HG03571 (cell line): ENCODE measurements around the gene SYT9.

Source experiments
- ATAC-seq: cut with Tn5 transposase; IDR thresholded peaks from one replicate; pipeline ENCODE4 v1.9.1; 2021; ENCODE audit not compliant: unreplicated experiment

Gene SYT9

DNA sequence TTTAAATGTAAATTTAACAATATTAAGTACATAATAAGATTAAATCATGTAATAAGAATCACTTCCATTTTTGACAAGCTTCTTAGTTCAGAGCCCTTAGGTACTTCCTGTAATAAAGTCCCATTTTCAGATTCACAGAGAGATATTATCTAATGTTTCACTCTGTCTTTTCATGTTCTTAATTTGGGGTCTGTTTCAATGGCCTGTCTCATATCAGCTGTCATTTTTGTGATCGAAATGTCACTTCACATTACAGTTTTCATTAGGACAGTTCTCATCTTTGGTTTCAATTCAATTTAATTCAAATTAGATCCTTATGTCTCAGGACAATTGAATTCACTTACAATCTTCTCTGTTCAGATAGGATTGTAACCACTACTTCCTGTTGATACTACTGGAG lies 211.0 kb downstream of the SYT9 start:
- ATAC-seq = no peak

DNA sequence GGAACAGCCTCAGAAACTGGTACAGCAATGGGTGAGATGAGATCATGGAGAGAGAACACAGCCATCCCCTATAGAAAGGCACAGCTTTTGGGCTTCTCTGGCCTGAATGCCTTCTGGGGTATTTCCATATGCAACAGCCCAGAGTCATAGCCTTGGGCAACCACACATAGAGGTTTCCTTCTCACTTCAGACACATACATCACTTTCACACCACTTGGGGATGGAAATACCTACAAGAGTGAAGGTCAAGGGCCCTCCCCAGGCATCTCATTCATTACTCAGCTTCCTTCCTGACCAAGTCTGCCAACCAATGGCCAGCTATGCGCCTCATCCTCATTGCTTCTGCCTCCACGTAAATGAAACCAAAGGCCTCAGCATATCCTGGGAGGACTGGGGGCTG lies 215.9 kb downstream of the SYT9 start:
- no peak for ATAC-seq

- ATAC-seq = no peak
These were observed 217.7 kb downstream of the SYT9 start for GRCh38 chr11:7469351-7469865.

DNA sequence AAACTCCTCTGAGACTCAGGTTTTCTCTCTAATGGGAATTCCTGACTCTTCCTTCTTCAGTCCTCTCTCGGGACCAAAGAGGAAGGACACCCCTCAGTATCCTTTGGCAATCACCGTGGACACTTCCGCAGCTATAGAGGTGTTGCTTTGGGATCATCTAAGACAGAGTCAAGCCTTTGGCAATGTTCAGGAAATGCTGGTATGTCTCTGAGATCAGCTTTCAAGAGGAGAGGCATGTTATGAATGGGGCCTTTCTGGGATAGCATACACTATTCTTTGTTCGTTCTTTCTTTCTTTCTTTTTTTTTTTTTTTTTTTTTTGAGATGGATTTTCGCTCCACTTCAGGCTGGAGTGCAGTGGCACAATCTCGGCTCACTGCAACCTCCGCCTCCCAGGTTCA lies 219.4 kb downstream of the SYT9 start:
- ATAC-seq = no peak

GRCh38 chr11:7473717-7474116 lies 222.0 kb downstream of the SYT9 start:
- peak; percentile 85 for ATAC-seq

- ATAC-seq = no peak
These were observed 228.4 kb downstream of the SYT9 start for GRCh38 chr11:7480113-7480512.

DNA sequence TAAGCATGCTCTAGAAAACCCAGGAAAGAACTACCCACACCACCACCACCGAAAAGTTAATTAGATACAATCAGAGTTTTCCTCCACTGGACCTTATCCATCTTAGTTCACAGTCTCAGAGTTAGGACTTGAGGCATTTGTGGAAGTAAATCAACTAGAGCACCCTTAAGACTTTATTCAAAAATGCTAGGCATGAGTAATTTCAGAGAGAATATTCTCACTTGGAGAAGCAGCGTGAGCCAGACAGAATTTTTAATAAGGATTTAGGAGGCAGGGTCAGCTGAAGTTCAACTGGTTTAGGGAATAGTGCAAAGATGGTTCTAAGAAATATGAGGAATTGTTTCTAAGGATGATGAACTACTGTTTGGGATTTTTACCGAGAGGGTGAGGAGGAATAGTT lies 232.4 kb downstream of the SYT9 start:
- no peak for ATAC-seq

DNA sequence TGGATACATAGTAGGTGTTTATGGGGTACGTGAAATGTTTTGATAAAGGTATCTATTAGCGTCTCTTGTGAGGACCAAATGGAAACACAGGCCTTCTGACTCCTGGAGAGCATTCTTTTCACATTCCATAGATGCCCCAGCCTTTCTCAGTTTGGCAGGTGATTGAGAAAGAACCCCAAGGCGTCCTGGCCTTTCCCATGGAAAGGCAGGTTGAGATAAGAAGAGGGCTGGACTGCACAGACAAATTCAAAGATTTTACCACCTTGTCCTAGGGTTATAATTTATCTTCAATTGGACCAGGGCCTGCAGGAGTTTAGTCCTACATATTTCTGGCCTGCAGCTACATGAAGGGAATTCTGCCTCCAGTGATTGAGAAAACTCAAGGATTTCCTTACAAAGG lies 232.9 kb downstream of the SYT9 start:
- no peak for ATAC-seq

- no peak for ATAC-seq
These were observed 233.7 kb downstream of the SYT9 start, which contains the start of gene OLFML1 for GRCh38 chr11:7485186-7486097. OLFML1 (plus strand) TSS chr11:7485506; CDS start chr11:7485876, 370 bp downstream.

DNA sequence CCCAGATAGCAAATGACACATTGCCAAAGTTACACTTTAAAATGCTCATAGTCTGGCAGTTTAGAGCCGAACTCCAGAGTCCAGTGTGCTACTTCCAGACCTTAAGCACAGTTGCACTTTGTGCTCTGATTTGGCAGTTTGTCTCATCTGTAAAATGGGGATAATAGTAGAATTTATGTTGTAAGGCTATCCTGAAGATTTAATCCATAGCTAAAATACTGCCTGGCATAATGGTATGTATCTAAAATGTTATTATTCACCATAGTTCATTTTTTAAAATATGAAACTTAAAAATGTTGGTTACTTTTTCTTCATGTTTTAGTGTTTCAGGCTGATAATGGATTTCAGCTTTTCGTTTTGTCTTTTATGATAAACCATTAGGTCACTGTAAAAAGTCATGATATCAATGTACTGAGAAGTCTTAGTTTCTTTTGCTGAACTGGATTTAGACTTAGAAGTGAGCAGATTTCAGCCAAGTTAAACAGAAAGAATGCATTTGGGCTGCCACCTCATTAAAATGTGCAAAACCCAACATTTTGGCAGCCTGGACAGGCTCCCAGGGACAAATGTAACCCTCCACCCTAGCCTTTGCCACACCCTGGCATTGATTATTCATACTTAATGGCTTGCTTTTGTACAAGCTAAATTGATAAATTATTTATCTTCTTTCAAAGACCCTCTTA lies 234.5 kb downstream of the SYT9 start:
- no peak for ATAC-seq

DNA sequence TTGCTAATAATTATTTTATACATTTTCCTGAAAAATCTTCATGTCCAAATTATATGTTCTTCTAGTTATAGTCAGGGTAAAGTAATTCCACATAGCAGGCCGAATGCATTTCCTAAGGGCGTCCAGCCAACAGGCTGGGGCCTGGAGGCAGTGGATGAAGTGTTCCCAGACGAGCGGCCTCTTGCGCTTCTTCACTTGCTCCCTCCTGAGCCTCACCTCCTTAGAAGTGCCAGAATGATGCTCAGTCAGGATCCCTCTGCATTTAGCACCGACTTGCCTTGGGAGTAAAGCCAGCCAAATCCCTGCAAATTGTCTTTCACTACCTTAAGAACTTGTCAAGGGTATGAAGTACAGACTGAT lies 235.1 kb downstream of the SYT9 start:
- no peak for ATAC-seq

- ATAC-seq = no peak
These were observed 235.7 kb downstream of the SYT9 start for GRCh38 chr11:7487360-7487759.

- no peak for ATAC-seq
These were observed 237.0 kb downstream of the SYT9 start for GRCh38 chr11:7488681-7489080.

DNA sequence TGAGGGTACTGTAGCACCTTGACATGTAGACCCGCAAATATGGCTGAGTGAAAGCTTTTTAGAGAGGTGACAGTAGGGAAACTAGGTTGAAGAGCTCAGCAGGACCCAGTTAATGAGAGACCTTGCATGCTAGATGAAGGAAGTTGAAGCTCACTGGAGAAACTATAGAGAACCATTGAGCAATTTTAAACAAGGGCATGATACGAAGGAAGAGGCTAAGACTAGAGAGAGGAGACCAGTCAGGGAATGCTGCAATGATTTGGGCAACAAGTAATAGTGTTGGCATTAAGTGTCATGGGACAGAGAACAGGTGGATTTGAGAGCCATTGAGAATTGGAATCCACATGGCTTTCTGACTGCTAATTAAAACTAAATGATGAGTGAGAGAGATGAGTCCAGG lies 237.7 kb downstream of the SYT9 start:
- ATAC-seq = no peak

- no peak for ATAC-seq
These were observed 238.3 kb downstream of the SYT9 start for GRCh38 chr11:7490054-7490453.

DNA sequence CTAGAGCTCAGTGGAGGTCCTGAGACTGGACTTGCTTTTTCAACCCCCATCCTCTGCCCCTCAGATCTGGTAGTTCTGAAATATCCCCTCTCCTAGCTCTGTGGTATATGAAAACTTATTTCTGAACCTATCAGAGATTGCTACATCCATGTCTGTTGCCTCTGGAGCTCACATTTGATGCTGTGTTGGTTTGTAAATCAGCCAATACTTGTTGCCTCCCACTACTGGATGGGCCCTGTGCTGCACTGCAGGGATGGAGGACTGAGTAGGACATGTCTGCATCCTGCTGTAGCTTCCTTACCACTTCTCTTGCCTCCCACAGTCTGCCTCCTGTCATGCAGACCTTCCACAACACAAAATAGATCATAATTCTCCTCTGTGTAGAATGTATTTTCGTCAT lies 238.8 kb downstream of the SYT9 start:
- no peak for ATAC-seq

DNA sequence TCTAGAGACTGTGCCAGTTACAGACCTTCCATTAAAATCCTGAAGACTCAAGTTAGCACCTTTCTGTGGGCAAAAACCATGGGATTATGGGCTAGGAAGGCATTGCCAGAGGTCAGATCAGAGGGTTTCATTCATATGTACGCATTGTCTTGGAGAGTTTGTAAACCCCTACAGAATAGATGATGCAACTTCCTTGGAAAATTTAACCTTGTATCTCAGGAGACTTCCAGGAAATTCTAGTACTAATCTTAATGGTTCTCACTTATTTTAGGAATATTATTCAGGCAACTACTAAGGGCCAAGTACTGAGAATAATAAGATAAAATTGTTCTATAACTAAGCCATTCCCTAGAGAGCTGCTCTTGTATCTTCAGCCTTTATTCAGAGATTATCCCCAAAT lies 240.5 kb downstream of the SYT9 start:
- no peak for ATAC-seq

GRCh38 chr11:7493670-7494069 lies 242.0 kb downstream of the SYT9 start:
- ATAC-seq = no peak

DNA sequence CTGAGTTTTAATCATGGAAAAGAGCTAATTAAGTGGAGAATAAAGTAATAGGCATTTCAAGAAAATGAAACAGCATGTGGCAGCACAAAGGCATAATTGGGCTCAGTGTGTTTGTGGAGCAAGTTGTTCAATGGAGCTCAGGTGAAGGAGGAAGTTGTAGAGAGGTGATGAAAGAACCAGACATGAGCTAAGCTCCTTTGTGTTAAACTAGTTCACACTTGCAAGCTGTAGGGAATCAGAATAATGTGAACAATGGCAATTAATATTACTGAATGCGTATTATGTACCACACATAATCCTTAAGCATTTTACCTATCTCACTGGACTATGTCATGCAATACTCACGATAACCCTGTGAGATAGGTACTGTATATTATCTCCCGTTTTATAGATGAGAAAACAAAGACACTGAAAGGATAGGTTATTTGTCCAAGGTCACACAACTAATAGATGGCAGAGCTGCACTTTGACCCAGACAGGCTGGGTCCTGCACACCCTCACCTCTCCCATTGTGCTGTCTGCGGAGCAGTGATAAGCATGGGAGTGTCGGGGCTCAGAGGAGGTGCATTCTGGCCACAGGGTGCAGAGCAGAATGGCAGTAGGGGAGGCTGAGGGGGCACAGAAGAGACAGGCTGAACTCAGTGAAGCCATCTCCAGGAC lies 242.5 kb downstream of the SYT9 start:
- ATAC-seq = no peak

- ATAC-seq = peak; percentile 92
These were observed 244.3 kb downstream of the SYT9 start for GRCh38 chr11:7495882-7496551.

DNA sequence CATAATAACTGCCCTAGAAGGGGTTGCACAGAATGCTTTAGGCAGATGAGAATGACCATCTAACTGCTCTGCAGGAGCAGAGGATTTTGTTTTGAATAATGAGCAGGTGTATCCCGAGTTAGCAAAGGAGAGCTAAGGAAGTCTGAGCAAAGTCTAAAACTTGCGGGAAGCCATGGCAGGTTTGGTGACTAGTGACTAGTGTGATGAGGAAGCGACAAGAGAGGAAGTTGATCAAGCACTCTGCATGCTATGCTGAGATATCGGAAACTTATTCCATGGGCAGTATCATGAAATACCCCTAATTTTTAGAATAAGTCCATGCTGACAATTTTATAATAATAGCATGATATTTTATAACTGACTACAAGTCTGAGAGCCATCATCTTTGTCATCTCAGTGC lies 246.5 kb downstream of the SYT9 start:
- ATAC-seq = no peak
